GM19043 (cell line): ENCODE data around the gene SCGB1D2.
"Not testable (repeated sequence)": the region's sequence is repeated elsewhere in the genome, so short reads cannot be mapped to it uniquely, and the experiment has no call there.

Source experiments
- ATAC-seq: cut with Tn5 transposase; IDR thresholded peaks from one replicate; pipeline ENCODE4 v1.9.1; 2021; ENCODE audit warnings: low read depth; ENCODE audit not compliant: unreplicated experiment

Gene SCGB1D2, protein sequence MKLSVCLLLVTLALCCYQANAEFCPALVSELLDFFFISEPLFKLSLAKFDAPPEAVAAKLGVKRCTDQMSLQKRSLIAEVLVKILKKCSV

DNA sequence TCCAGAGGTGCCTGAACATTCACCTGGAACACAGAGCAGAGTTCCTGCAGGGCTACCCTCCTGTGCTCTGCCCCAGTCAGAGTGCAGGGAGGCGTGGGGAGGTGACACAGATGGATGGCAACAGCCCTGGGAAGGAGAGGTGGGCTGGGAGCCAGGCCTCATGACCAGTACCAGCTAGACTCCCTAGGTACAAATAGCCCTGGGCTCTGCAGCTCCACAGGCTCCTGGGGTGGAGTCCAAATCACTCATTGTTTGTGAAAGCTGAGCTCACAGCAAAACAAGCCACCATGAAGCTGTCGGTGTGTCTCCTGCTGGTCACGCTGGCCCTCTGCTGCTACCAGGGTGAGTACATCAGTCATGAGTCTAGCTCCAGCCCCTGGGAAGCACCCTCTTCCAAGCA is at the start of gene SCGB1D2:
TSS of gene SCGB1D2 (plus strand) at position 219 of the 400 bp plus-strand sequence. CDS start at position 288, 69 bp downstream.
- ATAC-seq: no peak

DNA sequence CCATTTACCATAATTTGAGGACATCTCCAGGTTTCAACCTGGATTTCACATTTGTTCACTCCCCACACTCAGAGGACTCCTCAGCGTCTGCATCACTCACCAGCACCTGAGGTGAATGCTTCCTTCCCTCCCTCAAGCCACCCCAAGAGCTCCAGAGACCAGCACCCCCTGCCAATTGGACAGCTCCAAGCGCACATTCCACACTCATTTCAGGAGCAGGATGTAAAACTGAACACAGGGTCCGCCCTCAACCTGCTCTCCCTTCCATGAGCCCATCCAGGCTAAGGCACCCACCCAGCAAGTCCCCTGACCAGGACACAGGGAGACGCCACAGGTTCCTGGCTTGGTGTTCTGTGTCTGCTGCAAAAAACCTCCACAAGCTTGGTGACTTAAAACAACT is 48.1 kb upstream of the SCGB1D2 start:
- no peak for ATAC-seq

DNA sequence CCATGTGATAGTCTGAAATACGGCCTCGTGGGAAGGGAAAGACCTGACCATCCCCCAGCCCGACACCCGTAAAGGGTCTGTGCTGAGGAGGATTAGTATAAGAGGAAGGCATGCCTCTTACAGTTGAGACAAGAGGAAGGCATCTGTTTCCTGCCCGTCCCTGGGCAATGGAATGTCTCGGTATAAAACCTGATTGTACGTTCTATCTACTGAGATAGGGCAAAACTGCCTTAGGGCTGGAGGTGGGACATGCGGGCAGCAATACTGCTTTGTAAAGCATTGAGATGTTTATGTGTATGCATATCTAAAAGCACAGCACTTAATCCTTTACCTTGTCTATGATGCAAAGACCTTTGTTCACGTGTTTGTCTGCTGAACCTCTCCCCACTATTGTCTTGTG is 47.0 kb upstream of the SCGB1D2 start:
- not testable (repeated sequence) for ATAC-seq

DNA sequence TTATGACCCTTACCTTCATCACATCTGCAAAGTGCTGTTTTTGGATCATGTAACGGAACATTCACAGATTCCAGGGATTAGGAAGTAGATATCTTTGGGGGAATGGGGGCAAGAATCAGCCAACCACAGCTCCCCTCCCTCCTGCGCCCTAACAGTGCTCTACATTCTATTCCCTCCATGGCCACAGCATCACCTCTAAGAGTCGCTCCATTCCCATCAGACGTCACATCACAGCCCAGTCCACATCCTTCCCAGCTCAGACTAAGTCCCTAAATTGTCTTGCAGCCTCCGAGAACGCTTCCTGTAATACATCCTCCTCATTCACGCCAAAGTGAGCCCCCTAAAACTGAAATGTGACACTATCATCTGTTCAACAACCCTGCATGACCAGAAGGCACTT is 46.1 kb upstream of the SCGB1D2 start:
- ATAC-seq: no peak

DNA sequence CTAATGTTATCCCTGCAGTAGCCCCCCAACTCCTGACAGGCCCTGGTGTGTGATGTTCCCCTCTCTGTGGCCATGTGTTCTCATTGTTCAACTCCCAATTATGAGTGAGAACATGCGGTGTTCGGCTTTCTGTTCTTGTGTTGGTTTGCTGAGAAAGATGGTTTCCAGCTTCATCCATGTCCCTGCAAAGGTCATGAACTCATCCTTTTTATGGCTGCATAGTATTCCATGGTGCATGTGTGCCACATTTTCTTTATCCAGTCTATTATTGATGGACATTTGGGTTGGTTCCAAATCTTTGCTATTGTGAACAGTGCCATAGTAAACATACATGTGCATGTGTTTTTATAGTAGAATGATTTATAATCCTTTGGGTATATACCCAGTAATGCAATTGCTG is 44.6 kb upstream of the SCGB1D2 start:
- ATAC-seq: not testable (repeated sequence)

DNA sequence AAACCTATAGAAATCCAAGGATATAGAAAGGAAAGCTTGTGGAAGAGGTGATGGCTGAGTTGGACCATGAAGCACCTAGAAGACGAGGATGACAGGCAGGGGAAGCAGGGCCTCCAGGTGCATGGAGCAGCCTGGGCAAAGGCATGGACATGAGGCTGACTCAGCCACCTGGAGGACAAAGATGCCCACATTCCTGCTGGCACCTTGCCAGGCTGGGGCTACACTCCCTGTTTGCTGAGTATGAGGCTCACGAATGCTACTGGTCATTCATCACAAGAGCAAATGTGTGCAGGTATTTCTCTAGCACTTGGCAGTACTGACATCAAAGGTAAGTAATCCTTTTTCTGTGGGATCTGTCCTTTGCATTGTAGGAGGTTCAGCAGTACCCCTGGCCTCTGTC is 40.7 kb upstream of the SCGB1D2 start:
- ATAC-seq: no peak

DNA sequence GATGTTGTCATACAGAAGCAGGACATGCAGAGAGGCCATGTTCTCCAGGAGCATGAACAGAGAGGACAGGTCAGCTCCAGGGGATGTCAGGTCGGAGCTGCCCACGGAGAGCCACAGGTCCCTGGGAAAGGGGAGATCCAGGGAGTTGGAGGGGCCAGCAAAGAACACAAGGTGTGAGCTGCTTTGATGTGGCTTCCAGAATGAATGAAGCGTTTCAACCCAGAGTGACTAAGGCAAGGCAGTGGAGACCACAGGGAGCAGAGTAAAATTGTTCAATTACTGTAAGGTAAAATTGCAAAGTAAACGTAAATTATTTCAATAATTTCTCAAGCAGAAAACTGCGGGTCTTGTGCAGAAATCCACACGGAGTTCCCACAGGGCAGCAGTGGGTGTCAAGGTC is 39.1 kb upstream of the SCGB1D2 start:
- no peak for ATAC-seq

DNA sequence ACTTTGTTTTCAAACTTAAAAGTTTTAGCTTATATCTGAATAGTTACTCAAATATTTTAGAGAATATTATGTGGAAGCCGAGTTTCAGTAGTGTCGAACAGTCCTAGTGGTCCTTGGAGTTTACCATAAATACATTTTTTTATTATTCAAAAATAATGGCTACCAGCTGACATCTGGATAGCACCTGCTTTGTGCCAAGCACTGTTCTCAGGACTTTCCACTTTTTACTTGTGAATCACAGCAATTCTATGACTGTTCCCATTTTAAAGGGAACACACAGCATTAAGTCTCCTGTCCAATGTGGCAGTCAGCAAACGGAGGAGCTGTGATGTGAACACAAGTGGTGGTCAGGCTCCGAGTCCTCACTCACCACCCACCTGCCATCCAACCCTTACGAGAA is 37.6 kb upstream of the SCGB1D2 start:
- no peak for ATAC-seq

DNA sequence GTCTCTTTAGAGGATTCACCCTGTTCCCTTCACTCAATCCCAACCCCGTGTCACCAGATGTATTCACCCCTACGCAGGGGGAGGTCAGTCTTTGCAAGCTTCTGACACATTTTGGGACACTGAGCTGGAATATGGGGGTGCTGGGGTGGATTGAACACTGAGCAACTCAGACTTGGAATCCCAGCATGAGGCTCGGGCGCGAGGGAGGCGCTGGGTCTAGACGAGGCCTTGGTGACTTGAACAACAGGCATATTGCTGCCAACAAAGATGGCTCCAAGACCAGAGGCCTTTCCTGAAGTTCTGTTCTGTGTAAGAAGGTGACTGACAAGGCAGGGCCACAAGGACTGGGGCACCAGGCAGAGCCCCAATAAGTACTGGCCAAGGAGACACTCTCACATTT is 36.6 kb upstream of the SCGB1D2 start:
- ATAC-seq: no peak

DNA sequence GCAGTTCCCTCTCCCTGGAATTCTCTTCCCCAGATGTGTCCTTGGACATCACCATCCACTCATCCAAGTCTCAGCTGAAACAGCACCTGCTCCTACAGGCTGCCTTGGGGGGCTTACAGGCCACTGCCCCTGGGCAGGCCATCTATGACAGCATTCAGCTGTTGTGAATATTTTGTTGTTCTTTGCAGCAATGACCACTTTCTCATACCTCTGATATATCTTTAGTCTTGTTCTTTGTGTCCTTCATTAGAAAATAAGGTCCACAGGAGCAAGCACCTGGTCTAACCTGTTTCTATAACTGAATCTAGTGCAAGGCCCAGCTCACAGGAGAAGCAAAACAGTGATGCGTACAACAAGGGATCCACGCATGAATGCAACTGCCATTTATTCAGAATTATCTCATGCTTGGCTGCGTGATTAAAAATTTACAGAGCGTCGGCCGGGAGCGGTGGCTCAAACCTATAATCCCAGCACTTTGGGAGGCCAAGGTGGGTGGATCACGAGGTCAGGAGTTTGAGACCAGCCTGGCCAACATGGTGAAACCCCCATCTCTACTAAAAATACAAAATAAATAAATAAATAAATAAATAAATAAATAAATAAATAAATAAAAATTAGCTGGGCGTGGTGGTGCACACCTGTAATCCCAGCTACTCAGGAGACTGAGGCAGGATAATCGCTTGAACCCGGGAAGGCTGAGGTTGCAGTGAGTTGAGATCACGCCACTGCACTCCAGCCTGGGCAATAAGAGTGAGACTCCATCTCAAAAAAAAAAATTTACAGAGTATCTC is 35.6 kb upstream of the SCGB1D2 start:
- ATAC-seq: not testable (repeated sequence)

DNA sequence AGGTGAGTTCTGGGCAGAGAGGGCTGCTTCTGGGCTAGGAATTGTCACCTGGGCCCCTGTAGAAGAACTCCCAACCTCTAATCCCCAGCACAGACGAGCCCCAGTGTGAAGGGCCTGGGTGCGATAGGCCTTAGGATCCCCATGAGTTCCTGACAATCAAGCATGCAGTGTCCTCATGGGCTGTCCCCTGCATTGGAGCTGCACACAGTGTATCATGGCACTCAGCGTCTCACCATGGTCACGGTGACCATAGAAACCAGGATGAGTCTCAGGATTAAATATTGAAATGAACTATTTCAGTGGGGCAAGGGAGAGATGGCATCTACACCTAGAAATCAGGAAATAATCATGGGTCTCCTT is 33.3 kb upstream of the SCGB1D2 start:
- no peak for ATAC-seq

DNA sequence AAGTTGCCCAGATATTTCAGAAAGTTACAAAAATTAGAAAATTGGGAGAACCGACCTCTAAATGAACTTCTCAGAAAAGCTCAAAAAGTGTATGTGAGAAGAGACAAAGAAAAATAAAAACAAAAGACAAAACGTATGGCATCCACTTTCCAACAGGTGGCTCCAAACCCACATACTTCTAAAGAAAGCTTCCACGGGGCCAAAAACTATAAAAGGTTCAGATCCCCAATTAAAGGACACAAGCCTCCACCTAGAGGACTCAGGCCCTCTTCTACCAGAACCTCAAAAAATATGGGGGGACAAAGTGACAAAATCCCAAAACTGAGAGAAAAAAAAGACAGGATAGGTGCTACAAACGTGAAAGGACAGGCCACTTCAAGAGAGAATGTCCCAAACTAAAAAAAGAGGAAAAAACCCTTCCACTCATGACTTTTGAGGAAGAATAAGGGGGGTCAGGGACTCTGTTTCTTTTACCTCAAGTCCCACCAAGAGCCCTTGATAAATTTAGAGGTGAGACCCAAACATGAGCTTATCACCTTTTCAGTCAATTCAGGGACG is 24.8 kb upstream of the SCGB1D2 start:
- no peak for ATAC-seq

DNA sequence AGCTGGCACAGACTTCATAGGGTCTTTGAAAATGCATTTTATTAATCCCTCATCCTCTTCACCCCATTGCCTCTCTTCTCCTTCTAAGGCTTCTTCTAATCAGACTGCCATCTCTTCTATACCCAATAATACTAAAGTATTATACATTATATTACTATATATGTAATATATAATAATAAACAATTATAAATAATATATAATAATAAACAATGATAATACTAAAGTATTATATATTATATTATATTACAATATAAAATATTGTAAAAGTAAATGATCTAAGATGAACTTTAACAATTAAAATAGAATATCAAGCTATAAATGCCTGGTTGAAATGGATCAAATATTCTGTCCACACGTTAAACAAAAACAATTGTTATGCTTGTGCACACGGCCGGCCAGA is 20.5 kb upstream of the SCGB1D2 start:
- no peak for ATAC-seq

DNA sequence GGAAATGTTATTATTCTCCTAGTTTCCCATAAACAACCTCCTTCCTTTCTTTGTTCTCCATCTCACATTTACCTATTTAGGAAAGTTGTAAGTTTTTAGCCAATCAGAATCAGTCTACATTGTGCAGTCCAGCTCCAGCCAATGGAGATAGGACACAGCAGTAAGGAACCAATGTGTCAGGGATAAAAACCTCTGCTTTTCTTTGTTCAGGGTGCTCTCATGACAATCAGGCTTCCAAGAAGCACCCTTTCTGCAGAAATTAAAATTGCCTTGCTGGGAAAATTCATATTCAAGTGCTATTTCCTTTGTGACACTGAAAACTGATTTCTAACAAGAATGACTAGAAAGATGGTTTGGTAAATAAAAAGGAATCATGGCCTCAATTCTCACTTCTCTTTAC is 18.9 kb upstream of the SCGB1D2 start:
- ATAC-seq: no peak

DNA sequence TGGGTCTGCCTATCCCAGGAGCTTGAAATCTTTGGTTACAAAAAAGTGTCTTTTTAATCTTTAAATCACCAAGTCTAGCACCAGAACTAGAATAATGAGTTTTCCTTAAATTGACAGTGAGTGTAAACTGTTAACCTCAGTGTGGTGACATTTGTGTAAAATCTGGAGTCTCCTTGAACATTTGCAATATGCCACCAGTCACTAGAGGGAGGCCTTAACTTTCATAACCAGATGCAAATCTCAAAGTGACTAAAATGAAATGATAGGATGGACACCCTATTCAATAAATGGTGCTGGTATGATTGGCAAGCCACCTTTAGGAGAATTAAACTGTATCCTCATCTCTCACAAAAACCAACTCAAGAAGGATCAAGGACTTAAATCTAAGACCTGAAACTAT is 8.3 kb upstream of the SCGB1D2 start:
- no peak for ATAC-seq

DNA sequence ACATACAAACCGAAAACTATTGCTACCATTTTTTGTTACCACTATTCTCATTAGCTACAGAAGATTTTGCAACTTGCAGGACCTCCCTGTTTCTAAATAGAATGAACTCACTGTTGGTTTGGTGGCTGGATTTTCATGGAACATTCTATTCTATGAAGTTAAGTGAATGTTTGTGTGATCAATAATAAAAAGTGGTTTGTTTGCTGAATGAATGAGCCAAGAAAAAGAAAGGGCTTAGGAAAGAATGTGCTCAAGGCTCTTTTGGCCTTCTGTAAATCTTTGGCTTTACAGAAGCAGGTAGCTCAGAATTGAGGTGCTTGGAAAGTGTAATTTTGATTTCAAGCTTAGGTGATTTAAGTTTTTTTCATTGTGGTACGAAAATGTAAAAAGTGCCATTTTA is 5.9 kb upstream of the SCGB1D2 start:
- no peak for ATAC-seq

DNA sequence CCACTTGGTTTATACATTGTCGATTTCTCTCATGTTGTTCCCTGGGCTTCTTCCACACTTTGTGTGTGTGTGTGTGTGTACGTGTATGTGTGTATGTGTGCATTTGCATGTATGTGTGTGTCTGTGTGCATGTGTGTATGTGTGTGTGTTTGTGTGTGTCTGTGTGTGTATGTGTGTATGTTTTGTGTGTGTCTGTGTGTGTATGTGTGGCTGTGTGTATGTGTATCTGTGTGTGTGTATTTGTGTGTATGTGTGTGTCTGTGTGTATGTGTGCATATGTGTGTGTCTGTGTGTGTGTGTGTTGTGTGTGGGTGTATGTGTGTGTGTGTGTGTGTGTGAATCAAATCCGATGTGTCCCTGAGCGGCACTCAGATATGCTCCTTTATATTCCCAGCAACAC is 4.5 kb upstream of the SCGB1D2 start:
- ATAC-seq: no peak

DNA sequence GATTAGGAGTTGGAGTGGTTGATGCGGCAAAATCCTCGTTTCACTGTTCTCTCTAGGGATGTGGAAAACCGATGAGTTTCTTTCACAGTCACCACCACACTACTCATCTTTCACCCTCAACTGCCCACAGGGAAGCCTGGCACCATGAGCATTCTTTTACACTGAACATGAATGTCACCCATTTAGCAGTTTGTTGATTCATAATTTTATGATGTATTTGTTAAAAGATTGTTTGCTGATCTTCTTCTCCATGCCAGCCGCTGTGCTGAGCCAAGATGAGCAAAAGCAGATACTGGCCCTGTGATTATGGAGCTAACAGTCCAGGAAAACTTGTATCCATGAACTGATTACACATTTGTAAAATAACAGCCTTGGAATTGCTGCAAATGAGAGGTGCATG is 3.9 kb upstream of the SCGB1D2 start:
- no peak for ATAC-seq

DNA sequence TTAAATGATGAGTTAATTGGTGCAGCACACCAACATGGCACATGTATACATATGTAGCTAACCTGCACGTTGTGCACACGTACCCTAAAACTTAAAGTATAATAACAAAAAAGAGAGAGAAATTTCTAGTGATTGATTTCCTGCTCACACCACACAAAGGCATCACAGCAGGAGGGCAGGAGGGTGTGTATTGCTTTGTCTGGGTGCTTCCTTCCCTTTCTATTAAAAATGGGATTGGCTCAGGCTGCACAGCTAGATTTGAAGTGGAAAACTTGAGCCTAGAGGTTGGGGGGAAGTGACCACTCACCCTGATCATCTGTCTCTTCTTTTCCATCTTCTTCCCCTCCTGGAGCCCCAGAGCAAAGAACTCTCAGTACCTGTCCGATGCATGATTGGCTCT is 944 bp upstream of the SCGB1D2 start:
- no peak for ATAC-seq

DNA sequence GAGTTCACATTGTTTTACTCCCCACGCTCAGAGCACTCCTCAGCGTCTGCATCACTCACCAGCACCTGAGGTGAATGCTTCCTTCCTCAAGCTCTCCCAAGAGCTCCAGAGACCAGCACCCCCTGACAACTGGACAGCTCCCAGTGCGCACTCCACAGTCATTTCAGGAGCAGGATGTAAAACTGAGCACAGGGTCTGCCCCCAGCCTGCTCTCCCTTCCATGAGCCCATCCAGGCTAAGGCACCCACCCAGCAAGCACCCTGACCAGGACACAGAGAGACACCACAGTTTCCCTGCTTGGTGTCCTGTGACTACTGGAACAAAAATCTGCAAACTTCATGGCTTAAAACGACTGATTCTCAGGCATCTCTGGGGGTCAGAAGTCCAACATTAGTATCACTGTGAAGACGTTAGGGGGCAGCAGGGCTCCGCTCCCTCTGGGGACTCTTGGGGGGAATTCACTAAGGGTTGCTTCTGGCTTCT is 3.3 kb downstream of the SCGB1D2 start:
- no peak for ATAC-seq

DNA sequence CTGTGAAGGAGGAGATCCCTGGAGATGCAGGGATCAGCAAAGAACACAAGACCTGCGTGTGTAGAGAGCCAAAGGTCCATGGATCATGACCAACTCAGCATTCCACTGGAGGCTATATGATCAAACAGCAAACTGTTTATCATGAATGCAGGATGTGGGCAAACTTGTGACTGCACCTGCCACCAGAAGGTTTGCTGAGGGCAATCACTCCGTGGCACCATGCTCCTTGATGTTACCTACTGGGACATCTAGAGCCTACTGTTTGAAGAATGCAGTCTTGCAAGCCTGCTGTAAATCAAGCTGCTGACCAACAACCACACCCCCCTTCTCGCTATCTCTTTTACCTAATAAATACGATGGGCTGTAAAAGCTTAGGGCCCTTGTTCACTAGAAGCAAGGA is 9.7 kb downstream of the SCGB1D2 start:
- no peak for ATAC-seq

DNA sequence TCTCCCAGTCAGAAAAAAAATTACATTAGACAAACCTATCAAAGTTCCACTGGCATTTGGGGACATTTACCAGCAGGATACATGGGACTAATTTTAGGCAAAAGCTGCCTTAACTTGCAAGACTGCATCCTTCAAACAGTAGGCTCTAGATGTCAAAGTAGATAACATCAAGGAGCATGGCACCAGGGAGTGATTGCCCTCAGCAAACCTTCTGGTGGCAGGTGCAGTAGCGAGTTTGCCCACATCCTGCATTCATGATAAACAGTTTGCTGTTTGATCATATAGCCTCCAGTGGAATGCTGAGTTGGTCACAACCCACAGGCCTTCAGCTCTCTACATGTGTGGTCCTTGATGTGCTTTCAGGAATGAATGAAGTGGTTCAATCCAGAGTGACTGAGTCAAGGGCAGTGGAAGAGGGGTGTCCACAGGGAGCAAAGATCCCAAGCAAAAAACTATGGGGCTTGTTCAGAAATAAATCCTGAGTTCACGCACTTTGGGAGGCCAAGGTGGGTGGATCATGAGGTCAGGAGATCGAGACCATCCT is 12.0 kb downstream of the SCGB1D2 start:
- no peak for ATAC-seq
